Measurements from ENCODE around the gene ZMIZ1.

ZMIZ1 gene

GRCh38 chr10:79246209-79246581 lies 177.4 kb downstream of the ZMIZ1 start:
- no peak for DNase-seq (ENCODE audit: low read depth)

GRCh38 chr10:79246606-79247275 lies 178.0 kb downstream of the ZMIZ1 start:
- no peak for DNase-seq (ENCODE audit: low read depth)

GRCh38 chr10:79247373-79248137 lies 178.8 kb downstream of the ZMIZ1 start:
- DNase-seq (ENCODE audit: low read depth), result no peak

GRCh38 chr10:79248341-79249185 lies 179.8 kb downstream of the ZMIZ1 start:
- no peak for DNase-seq (ENCODE audit: low read depth)

- no peak for DNase-seq (ENCODE audit: low read depth)
Measured at GRCh38 chr10:79249186-79250121, 180.7 kb downstream of the ZMIZ1 start.

- DNase-seq (ENCODE audit: low read depth), result no peak
Measured at GRCh38 chr10:79250259-79250658, 181.5 kb downstream of the ZMIZ1 start.

- no peak for DNase-seq (ENCODE audit: low read depth)
Measured at GRCh38 chr10:79252450-79252849, 183.7 kb downstream of the ZMIZ1 start.

GRCh38 chr10:79252971-79253370 lies 184.2 kb downstream of the ZMIZ1 start:
- no peak for DNase-seq (ENCODE audit: low read depth)

- no peak for DNase-seq (ENCODE audit: low read depth)
Measured at GRCh38 chr10:79253704-79254103, 184.9 kb downstream of the ZMIZ1 start.

- DNase-seq (ENCODE audit: low read depth), result no peak
Measured at GRCh38 chr10:79254333-79255006, 185.7 kb downstream of the ZMIZ1 start.

- no peak for DNase-seq (ENCODE audit: low read depth)
Measured at GRCh38 chr10:79255007-79255507, 186.3 kb downstream of the ZMIZ1 start.

- no peak for DNase-seq (ENCODE audit: low read depth)
Measured at GRCh38 chr10:79256264-79256806, 187.6 kb downstream of the ZMIZ1 start.

GRCh38 chr10:79258894-79259293 lies 190.1 kb downstream of the ZMIZ1 start:
- no peak for DNase-seq (ENCODE audit: low read depth)

GRCh38 chr10:79259834-79260233 lies 191.1 kb downstream of the ZMIZ1 start:
- DNase-seq (ENCODE audit: low read depth), result no peak

- peak; percentile 50 for DNase-seq (ENCODE audit: low read depth)
Measured at GRCh38 chr10:79260811-79261740, 192.3 kb downstream of the ZMIZ1 start.

- DNase-seq (ENCODE audit: low read depth), result no peak
Measured at GRCh38 chr10:79262131-79262530, 193.4 kb downstream of the ZMIZ1 start.

GRCh38 chr10:79262959-79263746 lies 194.4 kb downstream of the ZMIZ1 start:
- DNase-seq (ENCODE audit: low read depth), result no peak

- DNase-seq (ENCODE audit: low read depth), result no peak
Measured at GRCh38 chr10:79263939-79264338, 195.2 kb downstream of the ZMIZ1 start.

- DNase-seq (ENCODE audit: low read depth), result no peak
Measured at GRCh38 chr10:79264942-79265341, 196.2 kb downstream of the ZMIZ1 start.

Data from iris pigment epithelial cell (primary cell).